Activated naive CD4-positive, alpha-beta T cell treated with anti-CD3 and anti-CD28 coated beads for 36 hours (primary cell): ENCODE data around the gene DNAH11. TPM values are rescaled to one million over a fixed set of nuclear protein-coding genes. Genes with fewer than 3 reads are reported as not detected.
"Not testable (repeated sequence)": the region's sequence is repeated elsewhere in the genome, so short reads cannot be mapped to it uniquely, and the experiment has no call there.

ENCODE experiments used
- CTCF ChIA-PET: fragments of 350-600 bp; sonication (Branson Sonifier 250); formaldehyde crosslinking; loops from one replicate; lab custom pipeline; 2021; ENCODE audit warnings: antibody characterized with exemption; lab: Charles Lee
- DNase-seq: peaks from one replicate; pipeline ENCODE4 v3.0.0-alpha.2; 2020
- H3K27ac Mint-ChIP-seq: one replicate; pipeline ENCODE4 v1.8.0; 2021; ENCODE audit warnings: mild to moderate bottlenecking, mixed read lengths
- H3K27me3 Mint-ChIP-seq: one replicate; pipeline ENCODE4 v1.8.0; 2021; ENCODE audit warnings: low read depth, mixed read lengths
- H3K36me3 Mint-ChIP-seq: one replicate; pipeline ENCODE4 v1.8.0; 2021; ENCODE audit warnings: low read depth, mixed read lengths
- H3K4me1 Mint-ChIP-seq: one replicate; pipeline ENCODE4 v1.8.0; 2021; ENCODE audit warnings: low read depth, mixed read lengths
- H3K4me3 Mint-ChIP-seq: one replicate; pipeline ENCODE4 v1.8.0; 2021; ENCODE audit warnings: mild to moderate bottlenecking, moderate library complexity, mixed read lengths
- H3K9me3 Mint-ChIP-seq: one replicate; pipeline ENCODE4 v1.8.0; 2021; ENCODE audit warnings: mixed read lengths
- intact Hi-C: fragments of 100-400 bp; cut with micrococcal nuclease; formaldehyde crosslinking; loops from one replicate; pipeline ENCODE4 v1.15.1; 2023
- total RNA-seq, 2 experiments: library from RNA; stranded (reverse); gene quantifications; one replicate each; pipeline ENCODE4 v1.2.3, GENCODE V29; 2021

The DNAH11 gene
- total RNA-seq, 2 experiments from 2014 or later = 0.02 TPM

GRCh38 chr7:21883069-21883468, 340.2 kb downstream of the DNAH11 start:
- no peak overlapping the region for H3K4me3 Mint-ChIP-seq
- peaks cover 3% of the 10 kb centered on the region for H3K36me3 Mint-ChIP-seq
- H3K9me3 Mint-ChIP-seq = no peaks in the 10 kb centered on the region
- no peak for DNase-seq
- H3K27ac Mint-ChIP-seq = no peak overlapping the region
- intact Hi-C loops = no loop called here
- CTCF ChIA-PET = interaction anchor here (0.5 kb wide), 1 partner anchor 569 kb away, joined by 3 read pairs; no protein-coding TSS in a partner anchor
- H3K27me3 Mint-ChIP-seq = no peaks in the 10 kb centered on the region
- no peaks in the 10 kb centered on the region for H3K4me1 Mint-ChIP-seq

- H3K36me3 Mint-ChIP-seq, H3K9me3 Mint-ChIP-seq, H3K4me3 Mint-ChIP-seq, DNase-seq, H3K4me1 Mint-ChIP-seq, H3K27ac Mint-ChIP-seq, H3K27me3 Mint-ChIP-seq, intact Hi-C loops: not testable (repeated sequence)
- CTCF ChIA-PET = interaction anchor here (0.5 kb wide), 1 partner anchor 569 kb away, joined by 3 read pairs; no protein-coding TSS in a partner anchor
Measured at GRCh38 chr7:21883501-21883900, 340.7 kb downstream of the DNAH11 start.

- CTCF ChIA-PET = interaction anchor here (0.5 kb wide), 1 partner anchor 866 kb away, joined by 3 read pairs; no protein-coding TSS in a partner anchor
- no peak overlapping the region for H3K27ac Mint-ChIP-seq
- peaks cover 3% of the 10 kb centered on the region for H3K36me3 Mint-ChIP-seq
- H3K9me3 Mint-ChIP-seq = no peaks in the 10 kb centered on the region
- no peak overlapping the region for H3K4me3 Mint-ChIP-seq
- H3K4me1 Mint-ChIP-seq = no peaks in the 10 kb centered on the region
- H3K27me3 Mint-ChIP-seq = no peaks in the 10 kb centered on the region
- intact Hi-C loops = no loop called here
- no peak for DNase-seq
Measured at GRCh38 chr7:21884496-21884895, 341.7 kb downstream of the DNAH11 start.

- Mint-ChIP-seq H3K36me3 (peaks cover 5% of the 10 kb centered on the region), H3K27ac (no peak overlapping the region), H3K27me3 (no peaks in the 10 kb centered on the region), H3K4me1 (no peaks in the 10 kb centered on the region), H3K4me3 (no peak overlapping the region), H3K9me3 (no peaks in the 10 kb centered on the region)
- no peak for DNase-seq
- CTCF ChIA-PET = no interaction called here
- intact Hi-C loops = no loop called here
Measured at GRCh38 chr7:21886396-21886795, 343.6 kb downstream of the DNAH11 start.

GRCh38 chr7:21887353-21887752, 344.5 kb downstream of the DNAH11 start:
- peaks cover 5% of the 10 kb centered on the region for H3K36me3 Mint-ChIP-seq
- CTCF ChIA-PET = no interaction called here
- no peaks in the 10 kb centered on the region for H3K27me3 Mint-ChIP-seq
- no peaks in the 10 kb centered on the region for H3K4me1 Mint-ChIP-seq
- no peak for DNase-seq
- H3K9me3 Mint-ChIP-seq = no peaks in the 10 kb centered on the region
- intact Hi-C loops = no loop called here
- H3K4me3 Mint-ChIP-seq = no peak overlapping the region
- H3K27ac Mint-ChIP-seq = no peak overlapping the region

- H3K4me3 Mint-ChIP-seq = no peak overlapping the region
- no peaks in the 10 kb centered on the region for H3K27me3 Mint-ChIP-seq
- CTCF ChIA-PET = no interaction called here
- H3K9me3 Mint-ChIP-seq = no peaks in the 10 kb centered on the region
- H3K27ac Mint-ChIP-seq = no peak overlapping the region
- peaks cover 5% of the 10 kb centered on the region for H3K36me3 Mint-ChIP-seq
- H3K4me1 Mint-ChIP-seq = no peaks in the 10 kb centered on the region
- DNase-seq = no peak
- intact Hi-C loops = no loop called here
Measured at GRCh38 chr7:21887779-21888178, 344.9 kb downstream of the DNAH11 start.

GRCh38 chr7:21891291-21891690, 348.5 kb downstream of the DNAH11 start:
- H3K36me3 Mint-ChIP-seq = peaks cover 16% of the 10 kb centered on the region
- H3K27me3 Mint-ChIP-seq = no peaks in the 10 kb centered on the region
- H3K4me1 Mint-ChIP-seq = no peaks in the 10 kb centered on the region
- no peak overlapping the region for H3K4me3 Mint-ChIP-seq
- intact Hi-C loops = no loop called here
- H3K9me3 Mint-ChIP-seq = no peaks in the 10 kb centered on the region
- CTCF ChIA-PET = no interaction called here
- no peak overlapping the region for H3K27ac Mint-ChIP-seq
- DNase-seq = no peak

- H3K4me1 Mint-ChIP-seq = peaks cover 9% of the 10 kb centered on the region
- H3K27me3 Mint-ChIP-seq = no peaks in the 10 kb centered on the region
- DNase-seq = no peak
- no peak overlapping the region for H3K4me3 Mint-ChIP-seq
- no peaks in the 10 kb centered on the region for H3K9me3 Mint-ChIP-seq
- H3K27ac Mint-ChIP-seq = no peak overlapping the region
- intact Hi-C loops = no loop called here
- CTCF ChIA-PET = no interaction called here
- H3K36me3 Mint-ChIP-seq = peaks cover 27% of the 10 kb centered on the region
Measured at GRCh38 chr7:21893401-21893800, 350.6 kb downstream of the DNAH11 start.

GRCh38 chr7:21898265-21898930, 355.6 kb downstream of the DNAH11 start:
- peak; percentile 25 for DNase-seq
- Mint-ChIP-seq H3K9me3 (no peaks in the 10 kb centered on the region), H3K4me1 (peaks cover 18% of the 10 kb centered on the region), H3K27ac (peak overlapping the region; percentile 88), H3K36me3 (peaks cover 62% of the 10 kb centered on the region), H3K27me3 (no peaks in the 10 kb centered on the region), H3K4me3 (peak overlapping the region; percentile 54)
- CTCF ChIA-PET = no interaction called here
- intact Hi-C loops = loop anchor here (1.0 kb wide), 1 partner anchor 41 kb away; no protein-coding TSS in a partner anchor

GRCh38 chr7:21902240-21902639, 359.4 kb downstream of the DNAH11 start:
- no peaks in the 10 kb centered on the region for H3K27me3 Mint-ChIP-seq
- H3K4me1 Mint-ChIP-seq = peaks cover 18% of the 10 kb centered on the region
- no peak overlapping the region for H3K27ac Mint-ChIP-seq
- peaks cover 78% of the 10 kb centered on the region for H3K36me3 Mint-ChIP-seq
- H3K4me3 Mint-ChIP-seq = no peak overlapping the region
- intact Hi-C loops = no loop called here
- no peaks in the 10 kb centered on the region for H3K9me3 Mint-ChIP-seq
- CTCF ChIA-PET = no interaction called here
- no peak for DNase-seq

- no peaks in the 10 kb centered on the region for H3K27me3 Mint-ChIP-seq
- no peaks in the 10 kb centered on the region for H3K9me3 Mint-ChIP-seq
- no peak overlapping the region for H3K4me3 Mint-ChIP-seq
- DNase-seq = no peak
- H3K4me1 Mint-ChIP-seq = peaks cover 11% of the 10 kb centered on the region
- peaks cover 79% of the 10 kb centered on the region for H3K36me3 Mint-ChIP-seq
- no peak overlapping the region for H3K27ac Mint-ChIP-seq
- intact Hi-C loops = no loop called here
- CTCF ChIA-PET = interaction anchor here (0.6 kb wide), 1 partner anchor 23 kb away, joined by 3 read pairs; no protein-coding TSS in a partner anchor
Measured at GRCh38 chr7:21903020-21903786, 360.4 kb downstream of the DNAH11 start.

- Mint-ChIP-seq H3K4me1 (no peaks in the 10 kb centered on the region), H3K9me3 (no peaks in the 10 kb centered on the region), H3K4me3 (no peak overlapping the region), H3K27me3 (no peaks in the 10 kb centered on the region), H3K27ac (no peak overlapping the region), H3K36me3 (peaks cover 65% of the 10 kb centered on the region)
- no peak for DNase-seq
- CTCF ChIA-PET = no interaction called here
- intact Hi-C loops = no loop called here
Measured at GRCh38 chr7:21908746-21909145, 365.9 kb downstream of the DNAH11 start.

- peaks cover 65% of the 10 kb centered on the region for H3K36me3 Mint-ChIP-seq
- H3K4me1 Mint-ChIP-seq = no peaks in the 10 kb centered on the region
- H3K4me3 Mint-ChIP-seq = no peak overlapping the region
- DNase-seq = no peak
- no peak overlapping the region for H3K27ac Mint-ChIP-seq
- no peaks in the 10 kb centered on the region for H3K9me3 Mint-ChIP-seq
- no peaks in the 10 kb centered on the region for H3K27me3 Mint-ChIP-seq
- CTCF ChIA-PET = no interaction called here
- intact Hi-C loops = no loop called here
Measured at GRCh38 chr7:21910253-21910652, 367.4 kb downstream of the DNAH11 start.
